ENCODE data around the gene PLPPR5. TPM values are rescaled to one million over a fixed set of nuclear protein-coding genes. Genes with fewer than 3 reads are reported as not detected.
"Not testable (repeated sequence)": the region's sequence is repeated elsewhere in the genome, so short reads cannot be mapped to it uniquely, and the experiment has no call there.

Gene PLPPR5
- total RNA-seq, 4 donors from 2014 or later = 0.14 to 0.16 TPM; not detected in 2

- no peaks in the 10 kb centered on the region for H3K4me1 ChIP-seq
- 72 to 88% methylated on average over 1 of the region's 1 CpG for WGBS, 2 donors (ENCODE audit: low coverage in 1 of 2)
- no peak for TF ChIP-seq POLR2A (IDR thresholded peaks at IDR 0.05)
- TF ChIP-seq EP300 (IDR thresholded peaks at IDR 0.05; ENCODE audit: low read depth) = no peak
- TF ChIP-seq POLR2AphosphoS5 (IDR thresholded peaks at IDR 0.05) = no peak
- no peak for TF ChIP-seq CTCF (IDR thresholded peaks at IDR 0.05)
- no peaks in the 10 kb centered on the region for H3K27me3 ChIP-seq
- H3K9me3 ChIP-seq = no peaks in the 10 kb centered on the region
- H3K27ac ChIP-seq = no peak overlapping the region
- DNase-seq = no peak
- in situ Hi-C loops (cut with MboI; ENCODE audit: low pct_ligation_motif_present in 1 of 4, low pct_unique_long_range_greater_than_20kb in 1 of 4, low sequenced_read_pairs in 3 of 4) (no loop called here), intact Hi-C loops (cut with DNase I; ENCODE audit: low total_unique reads) (no loop called here)
- H3K36me3 ChIP-seq = no peaks in the 10 kb centered on the region
- no peak overlapping the region for H3K4me3 ChIP-seq
Measured at GRCh38 chr1:98887507-98887906, 117.2 kb downstream of the PLPPR5 start.

- H3K36me3 ChIP-seq = no peaks in the 10 kb centered on the region
- H3K4me1 ChIP-seq = no peaks in the 10 kb centered on the region
- intact Hi-C loops (cut with DNase I; ENCODE audit: low total_unique reads) (no loop called here), in situ Hi-C loops (cut with MboI; ENCODE audit: low pct_ligation_motif_present in 1 of 4, low pct_unique_long_range_greater_than_20kb in 1 of 4, low sequenced_read_pairs in 3 of 4) (no loop called here)
- no peaks in the 10 kb centered on the region for H3K9me3 ChIP-seq
- TF ChIP-seq CTCF (IDR thresholded peaks at IDR 0.05) (no peak), EP300 (IDR thresholded peaks at IDR 0.05; ENCODE audit: low read depth) (no peak), POLR2A (IDR thresholded peaks at IDR 0.05) (no peak), POLR2AphosphoS5 (IDR thresholded peaks at IDR 0.05) (no peak)
- H3K27me3 ChIP-seq = no peaks in the 10 kb centered on the region
- DNase-seq = no peak
- no peak overlapping the region for H3K4me3 ChIP-seq
- no peak overlapping the region for H3K27ac ChIP-seq
Measured at GRCh38 chr1:98884864-98885263, 119.8 kb downstream of the PLPPR5 start.

GRCh38 chr1:98881901-98882300 is 122.8 kb downstream of the PLPPR5 start:
- TF ChIP-seq POLR2AphosphoS5 (IDR thresholded peaks at IDR 0.05) (no peak), POLR2A (IDR thresholded peaks at IDR 0.05) (no peak), CTCF (IDR thresholded peaks at IDR 0.05) (no peak), EP300 (IDR thresholded peaks at IDR 0.05; ENCODE audit: low read depth) (no peak)
- DNase-seq = no peak
- WGBS, 2 donors (ENCODE audit: low coverage in 1 of 2) = 92 to 100% methylated on average over 3 to 4 of the region's 4 CpGs
- Histone ChIP-seq H3K4me1 (no peaks in the 10 kb centered on the region), H3K27me3 (no peaks in the 10 kb centered on the region), H3K27ac (no peak overlapping the region), H3K9me3 (no peaks in the 10 kb centered on the region), H3K36me3 (no peaks in the 10 kb centered on the region), H3K4me3 (no peak overlapping the region)
- intact Hi-C loops (cut with DNase I; ENCODE audit: low total_unique reads) = no loop called here
- in situ Hi-C loops (cut with MboI; ENCODE audit: low pct_ligation_motif_present in 1 of 4, low pct_unique_long_range_greater_than_20kb in 1 of 4, low sequenced_read_pairs in 3 of 4) = no loop called here

GRCh38 chr1:98881234-98881633 is 123.4 kb downstream of the PLPPR5 start:
- in situ Hi-C loops (cut with MboI; ENCODE audit: low pct_ligation_motif_present in 1 of 4, low pct_unique_long_range_greater_than_20kb in 1 of 4, low sequenced_read_pairs in 3 of 4); DNase-seq: not testable (repeated sequence)
- WGBS, 2 donors (ENCODE audit: low coverage in 1 of 2) = 95% methylated on average over 11 of the region's 11 CpGs; no CpG with 5 or more reads in 1 of the 2 donors

GRCh38 chr1:98874828-98875227 is 129.8 kb downstream of the PLPPR5 start:
- in situ Hi-C loops (cut with MboI; ENCODE audit: low pct_ligation_motif_present in 1 of 4, low pct_unique_long_range_greater_than_20kb in 1 of 4, low sequenced_read_pairs in 3 of 4) = no loop called here
- 47 to 56% methylated on average over 2 of the region's 2 CpGs for WGBS, 2 donors (ENCODE audit: low coverage in 1 of 2)
- H3K9me3 ChIP-seq = no peaks in the 10 kb centered on the region
- H3K27me3 ChIP-seq = no peaks in the 10 kb centered on the region
- no peak overlapping the region for H3K4me3 ChIP-seq
- no peaks in the 10 kb centered on the region for H3K36me3 ChIP-seq
- TF ChIP-seq POLR2AphosphoS5 (IDR thresholded peaks at IDR 0.05) = no peak
- no peak for TF ChIP-seq POLR2A (IDR thresholded peaks at IDR 0.05)
- no peak for TF ChIP-seq CTCF (IDR thresholded peaks at IDR 0.05)
- no peak for TF ChIP-seq EP300 (IDR thresholded peaks at IDR 0.05; ENCODE audit: low read depth)
- H3K4me1 ChIP-seq = peaks cover 0 to 27% (median 15%) of the 10 kb centered on the region in 4 donors
- H3K27ac ChIP-seq = peak overlapping the region in 3 of 4 donors; percentile 21 to 43 (median 35)
- intact Hi-C loops (cut with DNase I; ENCODE audit: low total_unique reads) = no loop called here
- no peak for DNase-seq

More at GRCh38 chr1:98881234-98881633, 123.4 kb downstream of the PLPPR5 start:
- H3K4me3 ChIP-seq; intact Hi-C loops (cut with DNase I; ENCODE audit: low total_unique reads); H3K36me3 ChIP-seq; H3K9me3 ChIP-seq; H3K27me3 ChIP-seq; H3K4me1 ChIP-seq; H3K27ac ChIP-seq: not testable (repeated sequence)

Data from transverse colon (tissue), 4 donors.